Smooth muscle cell (in vitro differentiated cells): ENCODE measurements around the gene CASQ2. TPM values are rescaled to one million over a fixed set of nuclear protein-coding genes. Genes with fewer than 3 reads are reported as not detected.

ENCODE experiments used
- DNase-seq: peaks from one replicate; lab custom pipeline; 2025; ENCODE audit not compliant: unreplicated experiment; lab: John Stamatoyannopoulos, UW
- H2AFZ ChIP-seq: fragments of 200-600 bp; sonication (generic); 2 replicates; pipeline ENCODE4 v1.6.0; 2016; ENCODE audit warnings: antibody characterized with exemption, low read depth, mild to moderate bottlenecking
- H3F3A ChIP-seq: fragments of 200-600 bp; sonication (generic); 2 replicates; pipeline ENCODE4 v1.6.0; 2017; ENCODE audit warnings: antibody characterized with exemption, low read depth
- H3K27ac ChIP-seq: fragments of 200-600 bp; sonication (generic); 2 replicates; pipeline ENCODE4 v1.5.1; 2016; ENCODE audit warnings: low read depth, mild to moderate bottlenecking
- H3K27me3 ChIP-seq: fragments of 200-600 bp; sonication (generic); 2 replicates; pipeline ENCODE4 v1.6.1; 2016; ENCODE audit warnings: low read depth, mild to moderate bottlenecking
- H3K36me3 ChIP-seq: fragments of 200-600 bp; sonication (generic); 2 replicates; pipeline ENCODE4 v1.5.1; 2016; ENCODE audit warnings: low read depth
- H3K4me1 ChIP-seq: fragments of 200-600 bp; sonication (generic); 2 replicates; pipeline ENCODE4 v1.5.1; 2016; ENCODE audit warnings: low read depth
- H3K4me2 ChIP-seq: fragments of 200-600 bp; sonication (generic); 2 replicates; pipeline ENCODE4 v1.6.0; 2016; ENCODE audit warnings: mild to moderate bottlenecking
- H3K4me3 ChIP-seq: fragments of 200-600 bp; sonication (generic); 2 replicates; pipeline ENCODE4 v1.5.1; 2016; ENCODE audit warnings: mild to moderate bottlenecking
- H3K79me2 ChIP-seq: fragments of 200-600 bp; sonication (generic); 2 replicates; pipeline ENCODE4 v1.6.0; 2016; ENCODE audit warnings: low read depth, mild to moderate bottlenecking
- H3K9ac ChIP-seq: fragments of 200-600 bp; sonication (generic); 2 replicates; pipeline ENCODE4 v1.6.0; 2016; ENCODE audit warnings: low read depth
- H3K9me3 ChIP-seq: fragments of 200-600 bp; sonication (generic); replicated peaks from 2 replicates; pipeline ENCODE4 v1.5.1; 2016; ENCODE audit warnings: low read depth
- H4K20me1 ChIP-seq: fragments of 200-600 bp; sonication (generic); 2 replicates; pipeline ENCODE4 v1.6.0; 2016; ENCODE audit warnings: low read depth
- CTCF ChIP-seq: fragments of 200-600 bp; sonication (generic); IDR thresholded peaks from 2 replicates; pipeline ENCODE4 v1.5.1; 2017; ENCODE audit warnings: borderline replicate concordance, mild to moderate bottlenecking, antibody characterized with exemption; ENCODE audit not compliant: insufficient read depth, poor library complexity, severe bottlenecking
- WGBS: methylation state at CpG from one replicate; pipeline ENCODE4 v1.1.7; 2016; ENCODE audit warnings: low lambda C conversion rate; 5-methylcytosine and 5-hydroxymethylcytosine counted together
- polyA plus RNA-seq: library from polyadenylated mRNA; unstranded; fragments of >200 nt; fragmentation: Nextera tagmentation; extraction: Ambion mirVana; gene quantifications from 2 replicates; pipeline ENCODE4 v1.2.1, GENCODE V29; 2016
- total RNA-seq: library from RNA; depleted of rRNA; stranded (reverse); fragments of >200 nt; gene quantifications from 2 replicates; pipeline ENCODE4 v1.2.3, GENCODE V29; 2014

The CASQ2 gene
- total and polyA plus RNA-seq, 2 experiments from 2014 or later = not detected

- H3K27ac ChIP-seq = no peak overlapping the region
- H3F3A ChIP-seq = peaks cover 8% of the 10 kb centered on the region
- H3K4me2 ChIP-seq = no peak overlapping the region
- H3K9me3 ChIP-seq = no peaks in the 10 kb centered on the region
- no peak for DNase-seq
- H3K27me3 ChIP-seq = no peaks in the 10 kb centered on the region
- H3K4me1 ChIP-seq = no peaks in the 10 kb centered on the region
- H3K79me2 ChIP-seq = no peaks in the 10 kb centered on the region
- no peaks in the 10 kb centered on the region for H3K36me3 ChIP-seq
- TF ChIP-seq CTCF = no peak
- no peak overlapping the region for H3K9ac ChIP-seq
- H4K20me1 ChIP-seq = no peaks in the 10 kb centered on the region
- WGBS = 79% methylated on average over 5 of the region's 5 CpGs
- H3K4me3 ChIP-seq = no peak overlapping the region
- no peak overlapping the region for H2AFZ ChIP-seq
Observed at GRCh38 chr1:115723756-115724155, 44.8 kb downstream of the CASQ2 start.

- TF ChIP-seq CTCF = no peak
- WGBS = 96% methylated on average over 1 of the region's 1 CpG
- Histone ChIP-seq H2AFZ (no peak overlapping the region), H4K20me1 (no peaks in the 10 kb centered on the region), H3K27ac (no peak overlapping the region), H3K4me2 (no peak overlapping the region), H3K27me3 (no peaks in the 10 kb centered on the region), H3K4me1 (no peaks in the 10 kb centered on the region), H3K9ac (no peak overlapping the region), H3K36me3 (no peaks in the 10 kb centered on the region), H3K4me3 (no peak overlapping the region), H3F3A (no peaks in the 10 kb centered on the region), H3K79me2 (no peaks in the 10 kb centered on the region), H3K9me3 (no peaks in the 10 kb centered on the region)
- DNase-seq = no peak
Observed at GRCh38 chr1:115722221-115722620, 46.3 kb downstream of the CASQ2 start.

GRCh38 chr1:115719285-115719684 lies 49.2 kb downstream of the CASQ2 start:
- no peak overlapping the region for H2AFZ ChIP-seq
- H3K4me3 ChIP-seq = no peak overlapping the region
- DNase-seq = no peak
- no peaks in the 10 kb centered on the region for H3K4me1 ChIP-seq
- H3K27me3 ChIP-seq = no peaks in the 10 kb centered on the region
- 94% methylated on average over 7 of the region's 7 CpGs for WGBS
- H3K9me3 ChIP-seq = no peaks in the 10 kb centered on the region
- no peak for TF ChIP-seq CTCF
- no peak overlapping the region for H3K9ac ChIP-seq
- no peak overlapping the region for H3K27ac ChIP-seq
- no peaks in the 10 kb centered on the region for H4K20me1 ChIP-seq
- H3K79me2 ChIP-seq = no peaks in the 10 kb centered on the region
- no peak overlapping the region for H3K4me2 ChIP-seq
- no peaks in the 10 kb centered on the region for H3F3A ChIP-seq
- no peaks in the 10 kb centered on the region for H3K36me3 ChIP-seq

- no peaks in the 10 kb centered on the region for H3F3A ChIP-seq
- TF ChIP-seq CTCF = no peak
- no peak for DNase-seq
- no peak overlapping the region for H3K9ac ChIP-seq
- H3K27ac ChIP-seq = no peak overlapping the region
- no peaks in the 10 kb centered on the region for H4K20me1 ChIP-seq
- no peaks in the 10 kb centered on the region for H3K4me1 ChIP-seq
- no peak overlapping the region for H2AFZ ChIP-seq
- no peaks in the 10 kb centered on the region for H3K9me3 ChIP-seq
- H3K4me2 ChIP-seq = no peak overlapping the region
- H3K36me3 ChIP-seq = no peaks in the 10 kb centered on the region
- no peaks in the 10 kb centered on the region for H3K27me3 ChIP-seq
- no peak overlapping the region for H3K4me3 ChIP-seq
- WGBS = 47% methylated on average over 5 of the region's 5 CpGs
- no peaks in the 10 kb centered on the region for H3K79me2 ChIP-seq
Observed at GRCh38 chr1:115718011-115718754, 50.3 kb downstream of the CASQ2 start.
